K562 (cell line): ENCODE measurements around the gene TMIGD2. TPM values are rescaled to one million over a fixed set of nuclear protein-coding genes. Genes with fewer than 3 reads are reported as not detected.

Source experiments
- CEBPB ChIP-seq: fragments of 450-650 bp; IDR thresholded peaks from 2 replicates; pipeline ENCODE4 v1.6.1; 2016; ENCODE audit warnings: missing genetic modification characterization, missing compliant biosample characterization
- CHAMP1 ChIP-seq: fragments of 450-650 bp; IDR thresholded peaks from 2 replicates; pipeline ENCODE4 v1.6.1; 2016; ENCODE audit warnings: mild to moderate bottlenecking
- DACH1 ChIP-seq: fragments of 450-650 bp; IDR thresholded peaks from 2 replicates; pipeline ENCODE4 v1.6.1; 2018; ENCODE audit not compliant: partially characterized antibody
- GABPB1 ChIP-seq: sonication (generic); formaldehyde crosslinking; IDR thresholded peaks from 2 replicates; pipeline ENCODE4 v1.8.0; 2022; ENCODE audit warnings: mild to moderate bottlenecking, missing genetic modification reagents
- JUNB ChIP-seq: fragments of 450-650 bp; formaldehyde crosslinking; conservative IDR thresholded peaks from 2 replicates; pipeline ENCODE4 v1.4.0; 2020; ENCODE audit warnings: mild to moderate bottlenecking
- MAZ ChIP-seq, 2 experiments: fragments of 450-650 bp in 1 of 2; sonication (generic) in 1 of 2; formaldehyde crosslinking; IDR thresholded peaks in 1 of 2; conservative IDR thresholded peaks in 1 of 2; 2 replicates each; pipeline versions ENCODE4 v1.4.0 to v1.5.0; 2020; ENCODE audit warnings: mild to moderate bottlenecking in 1 of 2, missing genetic modification reagents in 1 of 2
- NBN ChIP-seq: fragments of 450-650 bp; IDR thresholded peaks from 2 replicates; pipeline ENCODE4 v1.6.1; 2016; ENCODE audit warnings: low read depth, mild to moderate bottlenecking
- NCOA4 ChIP-seq: fragments of 450-650 bp; IDR thresholded peaks from 2 replicates; pipeline ENCODE4 v1.6.1; 2018; ENCODE audit warnings: mild to moderate bottlenecking; ENCODE audit not compliant: partially characterized antibody
- RBM15 ChIP-seq: fragments of 200-400 bp; formaldehyde crosslinking; IDR thresholded peaks from 2 replicates; pipeline ENCODE4 v1.6.1; 2018; ENCODE audit warnings: mild to moderate bottlenecking, low read length, moderate library complexity; ENCODE audit not compliant: insufficient read depth
- RBM25 ChIP-seq: fragments of 200-400 bp; formaldehyde crosslinking; IDR thresholded peaks from 2 replicates; pipeline ENCODE4 v1.6.1; 2018; ENCODE audit warnings: low read length, low read depth, moderate library complexity; ENCODE audit not compliant: severe bottlenecking
- U2AF1 ChIP-seq: fragments of 200-400 bp; formaldehyde crosslinking; optimal IDR thresholded peaks from 2 replicates; pipeline ENCODE3; 2017; ENCODE audit warnings: mild to moderate bottlenecking, low read depth, low read length, moderate library complexity
- USF2 ChIP-seq: sonication (generic); formaldehyde crosslinking; IDR thresholded peaks from 2 replicates; pipeline ENCODE4 v1.5.0; 2020; ENCODE audit warnings: missing genetic modification reagents
- XRCC4 ChIP-seq: IDR thresholded peaks from one replicate; pipeline ENCODE4 v1.6.1; 2011; ENCODE audit not compliant: insufficient read depth, insufficient read length; ENCODE audit errors: extremely low read depth
- YY1 ChIP-seq, 3 experiments: IDR thresholded peaks; 2 replicates each; pipeline ENCODE4 v1.6.1; 2011; ENCODE audit warnings: low read length in 2 of 3, mild to moderate bottlenecking in 2 of 3, moderate library complexity in 2 of 3, borderline replicate concordance in 1 of 3, control low read depth in 1 of 3, low read depth in 1 of 3; ENCODE audit not compliant: insufficient read depth in 3 of 3, insufficient replicate concordance in 2 of 3, control insufficient read depth in 1 of 3, insufficient read length in 1 of 3; ENCODE audit errors: extremely low read depth in 1 of 3
- ZBTB17 ChIP-seq: fragments of 450-650 bp; formaldehyde crosslinking; IDR thresholded peaks from 2 replicates; pipeline ENCODE4 v1.4.0; 2020; ENCODE audit warnings: mild to moderate bottlenecking
- ZNF436 ChIP-seq: fragments of 250-450, 450-650 bp; sonication (Bioruptor Pico); formaldehyde crosslinking; IDR thresholded peaks from 2 replicates; pipeline ENCODE4 v1.7.0; 2020; ENCODE audit warnings: mild to moderate bottlenecking
- polyA plus RNA-seq, 8 experiments: library from polyadenylated mRNA; depleted of rRNA in 4 of 8; stranded (reverse) in 5 of 8; unstranded in 3 of 8; fragments of >200 nt; fragmentation: Nextera tagmentation in 2 of 8; fragmentation: Illumina TruSeq in 1 of 8; extraction: Ambion mirVana in 2 of 8; extraction: Trizol in 1 of 8; gene quantifications; 2 replicates each; pipeline versions ENCODE4 v1.2.1 to v1.2.3, GENCODE V29; 2011 to 2014; ENCODE audit warnings: inconsistent platforms in 1 of 8, missing spikeins in 1 of 8
- total RNA-seq, 7 experiments: library from RNA; depleted of rRNA in 6 of 7; stranded (reverse); fragments of >200 nt in 6 of 7; fragmentation: Illumina TruSeq in 2 of 7; extraction: Trizol in 2 of 7; gene quantifications; 2 replicates each; pipeline versions ENCODE4 v1.2.1 to v1.2.3, GENCODE V29; 2011 to 2021; ENCODE audit warnings: low replicate concordance in 1 of 7
- TF ChIP-seq, protein P1 (sequence below): sonication (generic); formaldehyde crosslinking; IDR thresholded peaks from 2 replicates; pipeline ENCODE4 v1.8.0; 2022; ENCODE audit warnings: mild to moderate bottlenecking, missing genetic modification reagents
- TF ChIP-seq, protein P2 (sequence below): fragments of 150-350 bp; IDR thresholded peaks from 2 replicates; pipeline ENCODE4 v1.6.1; 2014; ENCODE audit warnings: low read depth, mild to moderate bottlenecking, low read length, borderline replicate concordance

The TMIGD2 gene
- total and polyA plus RNA-seq, 9 of the 15 experiments (the other 6 are each of a cell fraction or from before 2014, with no cell fraction given): not detected

GRCh38 chr19:4310247-4311121 is 8.3 kb upstream of the TMIGD2 start (continued):
- TF ChIP-seq RBM15 (no peak), JUNB (CRISPR knock-in tag) (no peak), USF2 (CRISPR knock-in tag) (no peak), CEBPB (tag) (no peak), NCOA4 (no peak), YY1 (IDR thresholded peaks at IDR 0.05; ENCODE audit: borderline replicate concordance in 1 of 3, control insufficient read depth in 1 of 3, extremely low read depth in 1 of 3, insufficient read depth in 3 of 3, insufficient read length in 1 of 3, insufficient replicate concordance in 2 of 3, low read depth in 1 of 3, low read length in 2 of 3) (peak in 2 of 3 experiments; percentile 4 to 28), DACH1 (no peak), CHAMP1 (no peak), MAZ (CRISPR knock-in tag; conservative IDR thresholded peaks at IDR 0.05 in 1 of 2, IDR thresholded peaks at IDR 0.05 in 1 of 2) (peak in 1 of 2 experiments; percentile 45; a peak in 1 of 4 replicates), ZBTB17 (CRISPR knock-in tag) (no peak), RBM25 (no peak), ZNF436 (CRISPR knock-in tag) (no peak), NBN (0 out of 2 replicates have a peak, but pooled peaks have one; percentile 40), XRCC4 (no peak), U2AF1 (no peak), GABPB1 (CRISPR knock-in tag) (peak; percentile 26; the same call in 1 of the 2 replicates)
- TF ChIP-seq, protein P1, sequence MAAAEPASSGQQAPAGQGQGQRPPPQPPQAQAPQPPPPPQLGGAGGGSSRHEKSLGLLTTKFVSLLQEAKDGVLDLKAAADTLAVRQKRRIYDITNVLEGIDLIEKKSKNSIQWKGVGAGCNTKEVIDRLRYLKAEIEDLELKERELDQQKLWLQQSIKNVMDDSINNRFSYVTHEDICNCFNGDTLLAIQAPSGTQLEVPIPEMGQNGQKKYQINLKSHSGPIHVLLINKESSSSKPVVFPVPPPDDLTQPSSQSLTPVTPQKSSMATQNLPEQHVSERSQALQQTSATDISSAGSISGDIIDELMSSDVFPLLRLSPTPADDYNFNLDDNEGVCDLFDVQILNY (CRISPR knock-in tag): no peak
- TF ChIP-seq, protein P2, sequence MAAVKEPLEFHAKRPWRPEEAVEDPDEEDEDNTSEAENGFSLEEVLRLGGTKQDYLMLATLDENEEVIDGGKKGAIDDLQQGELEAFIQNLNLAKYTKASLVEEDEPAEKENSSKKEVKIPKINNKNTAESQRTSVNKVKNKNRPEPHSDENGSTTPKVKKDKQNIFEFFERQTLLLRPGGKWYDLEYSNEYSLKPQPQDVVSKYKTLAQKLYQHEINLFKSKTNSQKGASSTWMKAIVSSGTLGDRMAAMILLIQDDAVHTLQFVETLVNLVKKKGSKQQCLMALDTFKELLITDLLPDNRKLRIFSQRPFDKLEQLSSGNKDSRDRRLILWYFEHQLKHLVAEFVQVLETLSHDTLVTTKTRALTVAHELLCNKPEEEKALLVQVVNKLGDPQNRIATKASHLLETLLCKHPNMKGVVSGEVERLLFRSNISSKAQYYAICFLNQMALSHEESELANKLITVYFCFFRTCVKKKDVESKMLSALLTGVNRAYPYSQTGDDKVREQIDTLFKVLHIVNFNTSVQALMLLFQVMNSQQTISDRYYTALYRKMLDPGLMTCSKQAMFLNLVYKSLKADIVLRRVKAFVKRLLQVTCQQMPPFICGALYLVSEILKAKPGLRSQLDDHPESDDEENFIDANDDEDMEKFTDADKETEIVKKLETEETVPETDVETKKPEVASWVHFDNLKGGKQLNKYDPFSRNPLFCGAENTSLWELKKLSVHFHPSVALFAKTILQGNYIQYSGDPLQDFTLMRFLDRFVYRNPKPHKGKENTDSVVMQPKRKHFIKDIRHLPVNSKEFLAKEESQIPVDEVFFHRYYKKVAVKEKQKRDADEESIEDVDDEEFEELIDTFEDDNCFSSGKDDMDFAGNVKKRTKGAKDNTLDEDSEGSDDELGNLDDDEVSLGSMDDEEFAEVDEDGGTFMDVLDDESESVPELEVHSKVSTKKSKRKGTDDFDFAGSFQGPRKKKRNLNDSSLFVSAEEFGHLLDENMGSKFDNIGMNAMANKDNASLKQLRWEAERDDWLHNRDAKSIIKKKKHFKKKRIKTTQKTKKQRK: no peak
